ENCODE data around the gene CDC14A.
"Not testable (repeated sequence)": the region's sequence is repeated elsewhere in the genome, so short reads cannot be mapped to it uniquely, and the experiment has no call there.

The CDC14A gene, protein sequence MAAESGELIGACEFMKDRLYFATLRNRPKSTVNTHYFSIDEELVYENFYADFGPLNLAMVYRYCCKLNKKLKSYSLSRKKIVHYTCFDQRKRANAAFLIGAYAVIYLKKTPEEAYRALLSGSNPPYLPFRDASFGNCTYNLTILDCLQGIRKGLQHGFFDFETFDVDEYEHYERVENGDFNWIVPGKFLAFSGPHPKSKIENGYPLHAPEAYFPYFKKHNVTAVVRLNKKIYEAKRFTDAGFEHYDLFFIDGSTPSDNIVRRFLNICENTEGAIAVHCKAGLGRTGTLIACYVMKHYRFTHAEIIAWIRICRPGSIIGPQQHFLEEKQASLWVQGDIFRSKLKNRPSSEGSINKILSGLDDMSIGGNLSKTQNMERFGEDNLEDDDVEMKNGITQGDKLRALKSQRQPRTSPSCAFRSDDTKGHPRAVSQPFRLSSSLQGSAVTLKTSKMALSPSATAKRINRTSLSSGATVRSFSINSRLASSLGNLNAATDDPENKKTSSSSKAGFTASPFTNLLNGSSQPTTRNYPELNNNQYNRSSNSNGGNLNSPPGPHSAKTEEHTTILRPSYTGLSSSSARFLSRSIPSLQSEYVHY

DNA sequence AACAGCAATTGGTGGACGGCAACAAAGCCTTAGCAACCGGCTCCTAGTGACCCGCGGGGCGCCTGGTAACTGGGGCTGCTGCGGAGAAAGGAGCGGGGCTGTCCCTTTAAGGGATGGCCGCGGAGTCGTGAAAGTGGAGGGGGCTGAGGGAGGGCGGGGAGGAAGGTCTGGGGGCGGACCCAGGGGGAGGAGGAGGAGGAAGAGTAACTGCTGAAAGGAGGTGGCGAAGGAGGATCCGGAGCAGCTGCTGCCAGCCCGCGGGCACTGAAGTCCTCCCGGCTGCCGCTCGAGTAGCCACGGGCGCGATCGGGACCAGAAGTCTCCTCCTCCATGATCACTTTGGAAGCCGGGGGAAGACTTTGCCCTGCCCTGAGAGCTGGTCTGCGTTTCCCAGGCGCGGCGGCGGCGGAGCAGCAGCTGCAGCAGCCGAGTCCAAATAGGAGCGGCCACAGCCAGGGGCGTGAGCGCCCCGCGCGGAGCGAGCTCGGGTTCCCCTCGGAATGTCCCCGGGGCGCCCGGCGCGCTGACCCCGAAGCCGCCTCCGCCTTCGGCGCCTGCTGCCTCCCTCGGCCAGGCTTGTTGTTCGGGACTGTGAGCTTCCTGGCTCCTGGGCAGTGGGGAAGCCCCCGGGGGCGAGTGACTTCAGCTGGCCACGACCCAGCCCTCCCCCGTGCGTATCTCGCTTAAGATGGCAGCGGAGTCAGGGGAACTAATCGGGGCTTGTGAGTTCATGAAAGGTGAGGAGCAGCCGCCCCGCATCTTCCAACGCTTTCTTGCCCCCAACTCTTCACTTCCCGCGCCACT is at the start of gene CDC14A:
Gene CDC14A, plus strand, starts transcription at position 240 of the 804 bp plus-strand sequence. Its CDS starts 449 bp downstream, at position 689.
- peak; percentile 94 for FAIRE-seq

DNA sequence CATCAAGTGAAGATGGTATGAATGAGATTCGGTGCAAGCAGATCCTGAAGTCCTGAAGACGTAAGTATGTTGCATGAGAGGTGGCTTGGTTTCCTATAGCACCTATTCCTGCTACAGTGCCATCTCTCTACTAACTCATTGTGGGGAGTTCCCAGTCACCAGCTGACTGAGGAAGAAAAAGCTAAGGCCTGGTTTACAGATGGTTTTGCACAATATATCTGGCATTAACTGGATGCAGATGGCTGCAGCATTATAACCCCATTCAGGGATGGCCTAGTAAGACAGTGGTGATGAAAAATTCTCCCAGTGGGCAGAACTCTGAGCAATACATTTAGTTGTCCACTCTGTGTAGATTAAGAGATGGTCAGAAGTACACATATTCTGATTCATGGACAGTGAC is 49.6 kb upstream of the CDC14A start:
- FAIRE-seq = no peak

DNA sequence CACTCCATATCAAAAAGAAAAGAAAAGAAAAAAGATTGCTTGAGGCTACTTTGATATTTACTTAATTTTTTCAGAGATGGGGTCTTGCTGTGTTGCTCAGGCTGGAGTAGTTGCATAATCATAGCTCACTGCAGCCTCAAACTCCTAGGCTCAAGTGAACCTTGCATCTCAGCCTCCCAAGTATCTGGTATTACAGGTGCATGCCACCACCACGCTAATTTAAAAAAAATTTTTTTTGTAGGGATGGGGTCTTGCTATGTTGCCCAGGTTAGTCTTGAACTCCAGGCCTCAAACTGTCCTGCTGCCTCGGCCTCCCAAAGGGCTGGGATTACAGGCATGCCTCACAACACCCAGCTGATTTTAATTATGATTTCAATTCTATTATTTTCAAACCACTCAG is 48.1 kb upstream of the CDC14A start:
- no peak for FAIRE-seq

DNA sequence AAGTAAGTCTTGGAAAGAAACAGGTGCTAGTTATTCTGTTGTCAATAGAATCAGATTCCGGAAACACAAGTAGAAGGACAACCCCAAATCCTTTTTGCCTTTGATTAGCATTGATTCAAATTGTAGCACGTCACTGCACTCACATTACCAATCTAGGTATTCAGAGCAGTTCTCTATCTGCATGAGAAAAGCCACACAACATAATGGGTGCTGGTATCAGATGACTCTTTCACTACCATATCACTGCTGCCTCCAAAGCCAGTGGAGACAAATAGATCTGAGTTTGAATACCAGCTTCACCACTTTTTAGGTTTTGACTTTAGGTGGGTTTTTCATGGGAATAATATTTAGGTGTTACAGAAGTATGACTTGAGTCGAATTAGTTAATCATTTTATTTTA is 47.4 kb upstream of the CDC14A start:
- FAIRE-seq = no peak

DNA sequence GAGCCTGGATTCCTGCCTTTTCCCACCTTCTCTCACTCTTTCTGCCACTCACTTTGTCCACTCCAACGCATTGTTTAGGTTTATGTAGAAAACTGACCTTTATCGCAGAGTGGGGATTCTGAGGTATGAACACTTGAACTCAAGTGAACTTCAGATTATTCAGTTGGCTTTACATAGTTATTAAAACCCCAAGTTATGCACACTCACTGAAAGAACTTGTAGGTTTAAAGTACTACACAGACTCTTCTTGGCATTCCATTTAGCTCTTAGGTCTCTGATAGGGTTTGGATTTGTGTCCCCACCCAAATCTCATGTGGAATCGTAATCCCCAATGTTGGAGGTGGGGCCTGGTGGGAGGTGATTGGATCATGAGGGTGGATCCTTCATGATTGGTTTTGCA is 46.4 kb upstream of the CDC14A start:
- FAIRE-seq = no peak

DNA sequence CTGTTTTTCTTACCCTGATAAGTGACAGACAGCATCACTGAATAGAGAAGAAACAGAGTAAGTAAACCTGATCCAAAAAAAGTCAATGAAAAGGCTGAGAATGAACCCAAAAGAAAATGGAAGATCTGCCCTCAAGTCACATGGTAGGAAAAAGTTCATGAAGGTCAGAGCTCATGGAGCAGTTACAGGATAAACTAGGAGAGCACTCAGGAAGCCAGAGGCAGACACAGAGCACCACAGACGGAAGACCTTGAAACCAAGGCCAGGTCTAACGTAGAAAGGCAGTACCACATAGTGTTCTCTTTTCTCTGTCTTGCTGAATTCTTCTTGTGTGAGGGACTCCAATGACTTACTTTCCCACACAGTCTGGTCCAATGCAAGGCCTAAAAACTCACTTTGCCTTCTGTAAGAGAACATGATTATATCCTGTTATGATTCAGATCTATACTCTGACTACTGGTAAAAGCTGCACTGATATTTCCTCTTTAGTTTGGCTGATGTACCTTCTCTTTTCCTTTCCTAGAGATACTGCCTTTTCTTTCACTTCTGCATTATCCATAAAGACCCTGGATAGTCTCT is 45.5 kb upstream of the CDC14A start:
- no peak for FAIRE-seq

DNA sequence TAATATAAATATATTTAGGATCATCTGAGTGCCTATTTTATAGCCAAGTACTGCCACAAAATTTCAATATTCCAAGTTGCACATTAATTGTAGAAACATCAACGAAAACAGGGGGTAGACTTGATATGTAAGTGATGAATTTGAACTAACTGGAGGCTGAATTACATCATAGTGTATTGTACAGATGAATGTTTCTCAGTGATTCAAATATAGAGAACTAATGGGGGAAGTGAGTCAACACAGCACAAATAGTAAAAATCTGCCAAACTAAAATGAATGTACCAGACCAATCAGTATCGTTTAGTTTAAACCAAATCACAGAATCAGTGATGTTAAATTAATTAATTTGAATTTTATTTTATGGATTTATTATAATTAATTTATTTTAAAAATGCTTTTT is 43.5 kb upstream of the CDC14A start:
- FAIRE-seq = no peak

DNA sequence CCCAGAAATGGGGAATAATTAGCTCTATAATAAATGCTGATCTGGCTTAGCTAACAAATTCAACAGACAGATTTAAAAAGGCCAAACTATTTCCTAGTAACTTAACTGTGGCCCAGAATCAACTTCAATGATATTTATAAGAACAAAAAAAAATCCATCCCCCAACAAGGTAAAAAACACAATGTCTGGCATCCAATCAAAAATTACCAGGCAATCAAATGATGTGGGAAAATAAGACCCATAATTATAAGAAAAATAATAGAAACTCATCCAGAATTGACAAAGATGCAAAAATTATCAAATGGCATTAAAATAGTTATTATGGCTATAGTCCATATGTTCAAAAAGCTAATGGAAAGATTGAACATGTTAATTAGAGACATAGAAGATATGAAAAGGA is 42.4 kb upstream of the CDC14A start:
- FAIRE-seq = no peak

DNA sequence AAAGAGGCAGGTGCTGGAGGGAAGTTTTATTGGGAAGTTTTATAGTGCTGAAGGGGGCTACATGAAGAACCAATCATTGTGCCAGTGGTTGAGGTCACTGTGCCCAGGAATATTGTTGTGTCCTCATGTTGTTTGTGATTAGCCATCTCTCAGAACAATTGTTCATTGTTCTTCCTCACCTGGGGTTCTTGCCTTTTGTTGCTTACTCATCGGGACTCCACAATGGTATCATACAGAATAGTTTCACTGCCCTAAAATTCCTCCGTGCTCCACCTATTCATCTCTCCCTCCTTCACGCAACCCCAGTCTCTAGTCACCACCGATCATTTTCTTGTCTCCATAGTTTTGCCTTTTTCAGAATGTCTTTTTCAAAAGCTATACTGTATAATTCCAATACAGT is 38.9 kb upstream of the CDC14A start:
- FAIRE-seq = no peak

DNA sequence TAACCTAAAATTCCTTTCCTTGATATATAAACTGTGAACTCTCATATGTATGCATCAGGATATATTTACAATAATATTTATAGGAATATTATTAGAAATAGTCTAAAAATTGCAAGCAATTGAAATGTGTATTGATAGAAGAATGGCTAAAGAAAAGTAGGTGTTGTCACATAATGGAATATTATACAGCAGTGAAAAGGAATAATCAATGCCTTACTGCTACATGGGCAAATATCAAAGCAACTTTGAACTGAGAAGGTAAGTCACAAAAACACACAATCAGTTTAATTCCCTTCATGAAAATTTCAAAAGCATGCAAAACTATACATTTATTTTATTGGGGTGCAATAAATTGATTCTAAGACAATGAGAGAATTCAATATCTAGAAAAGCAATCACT is 35.7 kb upstream of the CDC14A start:
- FAIRE-seq = no peak

DNA sequence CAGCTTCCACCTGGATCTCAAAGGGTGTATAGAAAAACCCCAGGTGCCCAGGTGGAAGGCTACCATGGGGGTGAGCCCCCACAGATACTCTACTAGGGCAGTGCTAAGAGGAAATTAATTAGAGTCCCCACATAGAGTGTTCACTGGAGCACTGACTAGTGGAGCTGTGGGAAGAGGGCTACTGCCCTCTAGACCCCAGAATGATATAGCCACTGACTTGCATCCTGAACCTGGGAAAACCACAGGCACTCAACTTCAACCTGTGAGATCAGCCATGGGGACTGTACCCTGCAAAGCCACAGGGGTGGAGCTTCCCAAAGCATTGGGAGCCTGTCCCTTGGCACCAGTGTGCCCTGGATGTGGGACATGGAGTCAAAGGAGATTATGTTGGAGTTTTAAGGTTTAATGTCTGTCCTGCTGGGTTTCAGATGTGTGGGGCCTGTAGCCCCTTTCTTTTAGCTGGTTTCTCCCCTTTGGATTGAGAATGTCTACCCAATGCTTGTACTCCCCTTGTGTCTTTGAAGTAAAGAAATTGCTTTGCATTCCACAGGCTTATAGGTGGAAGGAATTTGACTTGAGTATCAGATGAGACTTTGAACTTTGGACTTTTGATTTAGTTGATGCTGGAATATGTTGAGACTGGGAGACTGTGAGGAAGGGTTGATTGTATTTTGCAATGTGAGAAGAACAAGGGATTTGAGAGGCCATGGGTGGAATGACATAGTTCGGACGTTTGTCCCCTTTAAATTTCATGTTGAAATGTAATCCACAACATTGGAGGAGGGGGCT is 31.8 kb upstream of the CDC14A start:
- FAIRE-seq = no peak

DNA sequence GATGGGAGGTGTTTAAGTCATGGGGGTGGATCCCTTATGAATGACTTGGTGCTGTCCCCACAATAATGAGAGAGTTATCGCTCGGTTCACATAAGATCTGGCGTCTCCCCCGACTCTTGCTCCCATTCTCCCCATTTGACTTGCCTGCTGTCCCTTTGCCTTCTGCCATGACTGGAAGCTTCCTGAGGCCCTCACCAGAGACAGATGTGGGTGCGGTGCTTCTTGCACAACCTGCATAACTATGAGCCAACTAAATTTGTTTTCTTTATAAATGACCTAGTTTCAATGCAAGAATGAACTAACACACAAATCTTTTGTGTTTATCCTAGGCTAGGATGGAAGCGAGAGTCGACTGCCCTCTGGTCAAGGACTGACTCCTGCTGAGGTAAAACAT is 31.2 kb upstream of the CDC14A start:
- FAIRE-seq = no peak

DNA sequence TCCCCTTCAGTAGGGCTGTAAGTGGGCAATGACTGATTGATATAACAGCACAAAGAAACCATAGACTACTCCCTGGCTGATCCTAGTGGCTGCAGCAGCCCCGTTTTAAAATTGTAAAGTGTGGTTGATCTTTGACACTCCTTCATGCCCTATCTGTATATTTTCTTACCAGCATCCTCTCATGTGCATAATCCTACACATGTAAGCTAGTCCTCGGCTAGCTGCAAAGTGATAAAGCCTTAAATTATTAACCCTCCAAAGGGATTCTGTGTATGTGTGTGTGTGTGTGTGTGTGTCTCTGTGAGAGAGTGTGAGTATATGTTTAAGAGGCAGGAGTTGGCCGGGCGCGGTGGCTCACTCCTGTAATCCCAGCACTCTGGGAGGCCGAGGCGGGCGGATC is 30.8 kb upstream of the CDC14A start:
- FAIRE-seq = no peak

DNA sequence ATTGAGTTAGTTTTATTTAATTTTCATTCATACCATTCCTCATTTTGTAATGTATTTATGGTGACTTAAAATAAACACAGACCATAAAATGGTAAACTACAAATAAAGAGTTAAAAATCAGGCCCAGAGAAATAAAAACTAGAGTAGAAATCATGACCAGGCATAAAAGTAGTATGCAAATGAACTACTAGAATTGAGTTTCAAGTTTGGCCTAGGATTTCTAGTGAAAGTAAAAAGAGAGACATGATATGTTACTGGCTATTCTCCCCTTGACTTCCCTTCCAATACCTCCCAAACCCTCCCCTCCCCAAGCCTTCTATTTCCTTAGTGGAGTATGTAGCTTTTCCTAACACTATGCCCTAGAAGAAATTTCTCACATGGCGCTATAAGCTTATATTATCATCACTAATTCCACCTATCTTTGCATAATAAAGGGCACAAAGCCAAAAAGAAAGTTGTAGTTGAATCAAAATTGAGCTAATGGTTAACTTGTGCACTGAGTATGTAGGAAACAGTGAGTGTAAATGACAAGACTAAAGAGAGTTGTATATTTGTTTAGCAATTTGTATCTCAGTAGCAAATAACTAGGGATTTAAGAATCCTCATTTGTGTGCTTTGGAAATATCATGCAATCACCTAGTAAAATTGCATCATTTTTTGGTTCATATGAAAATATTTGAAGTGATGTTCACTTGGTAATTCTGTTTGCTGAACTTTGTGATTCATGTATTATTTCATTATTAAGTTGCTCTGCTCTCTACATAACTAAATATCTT is 29.7 kb upstream of the CDC14A start:
- peak; percentile 47 for FAIRE-seq

DNA sequence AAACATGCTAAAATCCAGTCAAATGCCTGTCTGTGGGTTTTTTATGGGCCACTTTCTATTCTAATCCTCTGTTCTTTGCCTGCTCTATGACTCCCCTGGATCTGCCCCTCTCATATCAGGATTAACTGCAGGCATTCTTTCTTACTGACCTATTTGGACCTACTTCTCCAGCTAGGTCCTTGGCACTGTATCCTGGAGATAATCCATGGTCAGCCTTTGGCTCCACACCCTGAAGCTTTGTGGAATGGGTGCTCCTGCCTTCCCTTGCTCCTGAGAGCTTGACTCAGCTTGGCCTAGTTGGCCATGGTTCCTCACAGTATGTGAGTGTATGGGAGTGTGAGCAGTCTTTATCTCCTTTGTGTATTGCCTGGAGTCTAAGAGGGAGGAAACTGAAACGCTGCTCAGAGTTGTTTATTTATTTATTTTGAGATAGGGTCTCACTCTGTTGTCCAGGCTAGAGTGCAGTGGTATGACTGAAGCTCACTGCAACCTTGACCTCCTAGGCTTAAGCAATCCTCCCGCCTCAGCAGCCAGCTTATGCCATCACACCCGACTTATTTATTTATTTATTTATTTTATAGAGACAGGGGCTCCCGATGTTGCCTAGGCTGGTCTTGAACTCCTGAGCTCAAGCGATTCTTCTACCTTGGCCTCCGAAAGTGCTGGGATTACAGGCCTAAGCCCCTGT is 28.7 kb upstream of the CDC14A start:
- FAIRE-seq = no peak

DNA sequence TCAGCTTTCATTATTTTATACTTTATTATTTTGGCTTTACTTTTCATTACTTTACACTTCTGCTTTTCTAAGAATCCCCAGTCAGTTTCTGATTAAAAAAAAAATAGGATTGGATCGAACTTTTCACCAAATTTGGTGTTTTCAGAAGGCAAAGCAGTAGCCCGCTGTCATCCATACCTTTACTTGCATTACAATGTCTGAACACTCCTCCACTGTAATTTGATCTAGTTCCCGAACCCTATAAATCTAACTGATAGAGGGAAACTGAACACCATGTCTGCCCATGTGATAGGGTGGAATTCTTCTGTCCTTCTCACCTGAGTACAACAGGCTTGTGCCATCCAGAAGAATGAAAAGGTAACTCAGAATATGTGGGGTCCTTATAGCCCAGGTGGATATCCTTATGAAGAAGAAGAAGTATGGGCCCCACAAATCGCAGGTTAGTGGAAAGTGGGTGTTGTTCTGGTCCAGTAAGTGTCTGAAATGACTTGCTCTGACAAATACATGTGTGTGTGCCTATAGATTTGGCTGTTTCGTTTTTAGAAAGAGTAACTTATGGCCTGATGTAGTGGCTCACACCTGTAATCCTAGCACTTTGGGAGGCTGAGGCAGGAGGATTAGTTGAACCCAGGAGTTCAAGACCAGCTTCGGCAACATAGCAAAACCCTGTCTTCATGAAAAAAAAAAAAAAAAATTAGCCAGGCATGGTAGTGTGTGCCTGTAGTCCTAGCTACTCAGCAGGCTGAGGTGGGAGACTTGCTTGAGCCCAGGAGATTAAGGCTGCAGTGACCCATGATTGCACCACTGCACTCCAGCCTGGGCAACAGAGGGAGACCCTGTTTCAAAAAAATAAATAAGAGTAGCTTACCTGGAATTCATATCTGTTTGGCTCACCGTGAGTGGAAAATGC is 26.6 kb upstream of the CDC14A start:
- FAIRE-seq = no peak

DNA sequence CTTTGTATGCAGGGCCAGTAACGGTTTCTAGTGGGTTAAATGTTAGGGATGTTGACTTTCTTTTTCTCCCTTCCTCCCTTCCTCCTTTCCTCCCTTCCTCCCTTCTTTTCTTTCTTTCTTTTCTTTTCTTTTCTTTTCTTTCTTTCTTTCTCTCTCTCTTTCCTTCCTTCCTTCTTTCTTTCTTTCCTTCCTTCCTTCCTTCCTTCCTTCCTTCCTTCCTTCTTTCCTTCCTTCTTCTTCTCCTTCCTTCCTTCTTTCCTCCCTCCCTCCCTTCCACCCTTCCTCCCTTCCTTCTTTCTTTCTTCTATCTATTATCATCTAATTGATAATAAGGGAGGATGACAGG is 26.0 kb upstream of the CDC14A start:
- FAIRE-seq = not testable (repeated sequence)

DNA sequence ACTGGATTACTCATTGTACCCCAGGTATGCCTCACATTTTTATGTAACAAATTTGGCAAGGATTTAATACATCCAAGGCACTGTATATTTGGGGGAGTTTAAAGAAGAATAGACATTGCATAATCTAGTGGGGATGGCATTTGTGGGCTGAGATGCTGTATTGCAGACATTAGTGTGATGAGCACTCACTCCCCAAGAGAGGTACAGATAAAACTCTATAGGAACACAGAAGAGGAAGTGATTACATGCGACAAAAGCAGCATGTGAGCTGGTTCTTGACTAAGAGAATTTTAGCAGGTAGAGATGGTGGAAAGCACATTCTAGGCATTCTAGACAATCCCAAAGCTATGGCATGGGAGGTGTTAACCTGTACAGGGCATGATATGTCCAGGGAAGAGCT is 24.2 kb upstream of the CDC14A start:
- FAIRE-seq = no peak

DNA sequence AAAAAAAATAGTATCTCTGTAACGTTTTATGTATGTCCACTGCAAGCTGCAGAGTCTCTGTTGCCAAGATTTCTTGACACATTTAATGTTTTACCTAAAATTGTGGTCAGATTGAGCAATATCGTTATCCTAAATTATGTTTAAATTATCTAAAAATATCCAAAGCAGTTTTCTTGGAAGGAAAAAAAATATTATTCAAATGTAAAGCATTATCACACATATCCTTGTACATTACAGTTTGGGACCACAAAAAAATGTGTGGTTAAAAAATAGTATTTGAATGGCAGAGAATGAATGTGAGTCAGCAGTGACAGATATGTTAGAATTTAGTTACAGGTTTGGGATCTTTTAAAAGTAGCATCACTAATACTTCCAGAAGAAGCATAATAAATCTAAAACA is 21.2 kb upstream of the CDC14A start:
- FAIRE-seq = peak; percentile 33

DNA sequence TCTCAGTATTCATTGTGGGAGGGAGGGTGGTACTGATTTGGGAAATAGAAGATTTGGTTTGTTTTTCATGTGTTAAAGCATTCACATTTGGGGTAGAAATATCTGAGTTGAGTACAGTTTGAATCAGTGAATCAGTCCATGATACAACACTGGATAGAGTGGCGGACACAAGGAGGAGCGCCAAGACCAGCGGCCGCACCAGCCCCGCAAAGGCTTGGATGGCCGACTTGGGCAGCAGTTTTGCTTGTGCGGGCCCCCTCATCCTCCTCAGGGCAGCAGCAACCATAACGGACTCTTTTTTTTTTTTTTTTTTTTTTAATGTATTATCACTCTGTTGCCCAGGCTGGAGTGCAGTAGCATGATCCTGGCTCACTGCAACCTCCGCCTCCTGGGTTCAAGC is 20.0 kb upstream of the CDC14A start:
- FAIRE-seq = no peak
